Lung (tissue), 12 donors: ENCODE measurements around the gene EHD3. TPM values are rescaled to one million over a fixed set of nuclear protein-coding genes. Genes with fewer than 3 reads are reported as not detected.

Source experiments
- ATAC-seq: fragments of 200-7000 bp; cut with Tn5 transposase; one replicate; pipeline ENCODE4 v1.9.1; 2020; ENCODE audit warnings: moderate number of reproducible peaks; ENCODE audit not compliant: insufficient read depth, low FRiP score
- DNase-seq, 3 donors: peaks; one replicate each; pipeline ENCODE4 v3.0.0-alpha.2; 2013 to 2017
- H3K27ac ChIP-seq, 2 donors: one replicate each; pipeline ENCODE4 v1.5.1; 2013; ENCODE audit warnings: mild to moderate bottlenecking in 2 of 2, moderate library complexity in 2 of 2, control low read depth in 1 of 2, inconsistent platforms in 1 of 2, low read depth in 1 of 2, low read length in 1 of 2
- H3K27me3 ChIP-seq, 3 donors: one replicate each; pipeline ENCODE4 v1.5.1; 2013; ENCODE audit warnings: low read length in 2 of 3; ENCODE audit not compliant: control insufficient read depth in 3 of 3, insufficient read depth in 3 of 3
- H3K36me3 ChIP-seq, 4 donors: one replicate each; pipeline ENCODE4 v1.5.1; 2013; ENCODE audit warnings: low read length in 4 of 4, mild to moderate bottlenecking in 1 of 4, moderate library complexity in 1 of 4; ENCODE audit not compliant: control insufficient read depth in 4 of 4, insufficient read depth in 4 of 4
- H3K4me1 ChIP-seq, 5 donors: one replicate each; pipeline ENCODE4 v1.5.1; 2013; ENCODE audit warnings: low read length in 5 of 5, mild to moderate bottlenecking in 2 of 5, moderate library complexity in 1 of 5; ENCODE audit not compliant: control insufficient read depth in 5 of 5, insufficient read depth in 5 of 5
- H3K4me3 ChIP-seq: one replicate; pipeline ENCODE4 v1.5.1; 2013; ENCODE audit warnings: mild to moderate bottlenecking, control low read depth, moderate library complexity
- H3K9ac ChIP-seq, 2 donors: one replicate each; pipeline ENCODE4 v1.5.1; 2013; ENCODE audit warnings: low read length in 2 of 2, control low read depth in 1 of 2; ENCODE audit not compliant: insufficient read depth in 1 of 2
- H3K9me3 ChIP-seq, 4 donors: one replicate each; pipeline ENCODE4 v1.5.1; 2013; ENCODE audit warnings: low read length in 3 of 4, mild to moderate bottlenecking in 1 of 4, moderate library complexity in 1 of 4; ENCODE audit not compliant: control insufficient read depth in 4 of 4, insufficient read depth in 3 of 4
- CTCF ChIP-seq: IDR thresholded peaks from 2 replicates; pipeline ENCODE4 v1.5.1; 2012; ENCODE audit warnings: mild to moderate bottlenecking; ENCODE audit errors: control extremely low read depth, extremely low read depth
- WGBS, 2 donors: extraction: QIAGEN DNeasy Blood & Tissue Kit; methylation state at CpG; one replicate each; pipeline ENCODE4 v1.1.7; 2013; 5-methylcytosine and 5-hydroxymethylcytosine counted together
- polyA plus RNA-seq, 2 donors: library from polyadenylated mRNA; stranded (reverse); fragments of 200-250 nt; gene quantifications; one replicate each; pipeline ENCODE4 v1.2.1, GENCODE V29; 2013
- total RNA-seq, 2 donors: library from RNA; depleted of rRNA in 1 of 2; stranded (reverse); fragments of >200 nt in 1 of 2; gene quantifications; one replicate each; pipeline ENCODE4 v1.2.1, GENCODE V29; 2014 to 2021
- donor health status: control.
- donor health status: control.
- donor health status: Bipolar disorder and iron deficiency.
- donor health status: healthy.
- donor health status: DM: yes; HTN: yes; CAD: no.

EHD3 gene
- total and polyA plus RNA-seq, 4 donors = 1.5 to 9.5 (median 5.1) TPM

GRCh38 chr2:31192851-31193392, 41.0 kb upstream of the EHD3 start:
- Histone ChIP-seq H3K27ac (no peak overlapping the region), H3K27me3 (no peaks in the 10 kb centered on the region), H3K4me1 (no peaks in the 10 kb centered on the region), H3K4me3 (no peak overlapping the region), H3K9ac (no peak overlapping the region), H3K9me3 (peaks cover 0 to 1% (median 0%) of the 10 kb centered on the region in 4 donors), H3K36me3 (no peaks in the 10 kb centered on the region)
- WGBS, 2 donors = 90 to 95% methylated on average over 12 of the region's 12 CpGs
- DNase-seq (no peak), ATAC-seq (no peak)
- TF ChIP-seq CTCF = no peak

- Histone ChIP-seq H3K27me3 (no peaks in the 10 kb centered on the region), H3K9me3 (peaks cover 0 to 1% (median 0%) of the 10 kb centered on the region in 4 donors), H3K27ac (no peak overlapping the region), H3K4me1 (no peaks in the 10 kb centered on the region), H3K4me3 (no peak overlapping the region), H3K36me3 (no peaks in the 10 kb centered on the region), H3K9ac (no peak overlapping the region)
- 89 to 93% methylated on average over 4 of the region's 4 CpGs for WGBS, 2 donors
- no peak for TF ChIP-seq CTCF
- DNase-seq (no peak), ATAC-seq (no peak)
Measured at GRCh38 chr2:31193806-31194205, 40.1 kb upstream of the EHD3 start.

DNA sequence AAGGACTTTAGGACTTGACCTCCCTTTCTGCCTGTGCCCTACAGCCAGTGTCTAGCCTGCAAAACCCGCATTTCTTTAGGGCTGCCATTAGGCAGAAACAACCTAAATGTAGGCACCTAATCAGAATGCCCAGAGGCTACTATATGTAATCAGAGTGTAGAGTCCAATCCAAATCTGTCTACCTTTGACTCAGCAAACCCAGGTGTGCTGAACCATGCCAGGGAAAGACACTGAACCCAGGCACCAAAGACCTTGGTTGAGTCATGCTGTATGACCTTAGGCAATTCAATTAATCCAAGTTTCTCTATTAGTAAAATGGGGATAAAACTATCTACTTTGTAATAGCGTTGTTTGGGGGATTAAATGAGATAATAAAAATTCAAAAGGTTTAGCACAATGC, 37.3 kb upstream of the EHD3 start:
- ATAC-seq = no peak
- H3K9ac ChIP-seq = no peak overlapping the region
- 91 to 99% methylated on average over 2 of the region's 2 CpGs for WGBS, 2 donors
- H3K9me3 ChIP-seq = peaks cover 0 to 1% (median 0%) of the 10 kb centered on the region in 4 donors
- no peaks in the 10 kb centered on the region for H3K36me3 ChIP-seq
- H3K27ac ChIP-seq = no peak overlapping the region
- no peaks in the 10 kb centered on the region for H3K27me3 ChIP-seq
- TF ChIP-seq CTCF = no peak
- no peak for DNase-seq
- H3K4me1 ChIP-seq = peaks cover 0 to 1% (median 0%) of the 10 kb centered on the region in 5 donors
- no peak overlapping the region for H3K4me3 ChIP-seq

GRCh38 chr2:31197166-31197565, 36.8 kb upstream of the EHD3 start:
- H3K4me1 ChIP-seq = peaks cover 0 to 7% (median 0%) of the 10 kb centered on the region in 5 donors
- no peak for TF ChIP-seq CTCF
- no peaks in the 10 kb centered on the region for H3K36me3 ChIP-seq
- DNase-seq (no peak), ATAC-seq (no peak)
- H3K4me3 ChIP-seq = no peak overlapping the region
- H3K9ac ChIP-seq = no peak overlapping the region
- H3K27ac ChIP-seq = no peak overlapping the region
- no peaks in the 10 kb centered on the region for H3K27me3 ChIP-seq
- peaks cover 0 to 1% (median 0%) of the 10 kb centered on the region in 4 donors for H3K9me3 ChIP-seq
- WGBS, 2 donors = 84 to 91% methylated on average over 4 of the region's 4 CpGs
